RWPE2 (cell line): ENCODE results near the gene VWA2.
A peak's percentile ranks its signal among the peaks of the same experiment; 100 is the strongest.

ENCODE experiments used
- ATAC-seq: fragments of 200-7000 bp; cut with Tn5 transposase; 3 replicates; pipeline ENCODE4 v1.9.1; 2021; ENCODE audit warnings: low read depth
- DNase-seq: peaks from one replicate; pipeline ENCODE4 v3.0.0-alpha.2; 2020; ENCODE audit warnings: low spot score
- H3K27ac ChIP-seq: fragments of 450-650 bp; 2 replicates; pipeline ENCODE4 v1.5.1; 2017; ENCODE audit warnings: mild to moderate bottlenecking; ENCODE audit not compliant: poor library complexity, severe bottlenecking
- H3K27me3 ChIP-seq: fragments of 250-450 bp; sonication (Bioruptor Pico); 2 replicates; pipeline ENCODE4 v1.5.1; 2021; ENCODE audit warnings: mild to moderate bottlenecking, moderate library complexity; ENCODE audit not compliant: insufficient read depth, poor library complexity, severe bottlenecking
- H3K36me3 ChIP-seq: fragments of 250-450 bp; sonication (Bioruptor Pico); 2 replicates; pipeline ENCODE4 v1.5.1; 2020; ENCODE audit warnings: low read depth, mild to moderate bottlenecking, moderate library complexity
- H3K4me1 ChIP-seq: fragments of 250-450 bp; sonication (Bioruptor Pico); 2 replicates; pipeline ENCODE4 v1.5.1; 2021; ENCODE audit warnings: mild to moderate bottlenecking, moderate library complexity; ENCODE audit not compliant: insufficient read depth, poor library complexity, severe bottlenecking
- H3K4me3 ChIP-seq: fragments of 250-450 bp; sonication (Bioruptor Pico); 2 replicates; pipeline ENCODE4 v1.5.1; 2021; ENCODE audit warnings: mild to moderate bottlenecking, moderate library complexity; ENCODE audit not compliant: severe bottlenecking
- H3K9me3 ChIP-seq: fragments of 250-450 bp; sonication (Bioruptor Pico); 2 replicates; pipeline ENCODE4 v1.5.1; 2021; ENCODE audit warnings: mild to moderate bottlenecking, moderate library complexity; ENCODE audit not compliant: severe bottlenecking
- CTCF ChIP-seq: fragments of 450-650 bp; IDR thresholded peaks from one replicate; pipeline ENCODE4 v1.5.1; 2017; ENCODE audit warnings: mild to moderate bottlenecking, moderate library complexity; ENCODE audit not compliant: poor library complexity, severe bottlenecking

The VWA2 gene

GRCh38 chr10:114335614-114336013, 96.6 kb downstream of the VWA2 start:
- Histone ChIP-seq H3K27me3 (no peaks in the 10 kb centered on the region), H3K27ac (no peak overlapping the region), H3K4me3 (no peak overlapping the region), H3K4me1 (peaks cover 8% of the 10 kb centered on the region), H3K9me3 (no peaks in the 10 kb centered on the region), H3K36me3 (no peaks in the 10 kb centered on the region)
- ATAC-seq (no peak), DNase-seq (no peak)
- TF ChIP-seq CTCF, result no peak

GRCh38 chr10:114336823-114337509, 97.9 kb downstream of the VWA2 start:
- Histone ChIP-seq H3K27me3 (no peaks in the 10 kb centered on the region), H3K4me1 (peaks cover 8% of the 10 kb centered on the region), H3K27ac (no peak overlapping the region), H3K4me3 (no peak overlapping the region), H3K9me3 (no peaks in the 10 kb centered on the region), H3K36me3 (no peaks in the 10 kb centered on the region)
- no peak for DNase-seq
- peak; percentile 65; the same call in 2 of the 3 replicates for ATAC-seq
- TF ChIP-seq CTCF, result no peak

DNA sequence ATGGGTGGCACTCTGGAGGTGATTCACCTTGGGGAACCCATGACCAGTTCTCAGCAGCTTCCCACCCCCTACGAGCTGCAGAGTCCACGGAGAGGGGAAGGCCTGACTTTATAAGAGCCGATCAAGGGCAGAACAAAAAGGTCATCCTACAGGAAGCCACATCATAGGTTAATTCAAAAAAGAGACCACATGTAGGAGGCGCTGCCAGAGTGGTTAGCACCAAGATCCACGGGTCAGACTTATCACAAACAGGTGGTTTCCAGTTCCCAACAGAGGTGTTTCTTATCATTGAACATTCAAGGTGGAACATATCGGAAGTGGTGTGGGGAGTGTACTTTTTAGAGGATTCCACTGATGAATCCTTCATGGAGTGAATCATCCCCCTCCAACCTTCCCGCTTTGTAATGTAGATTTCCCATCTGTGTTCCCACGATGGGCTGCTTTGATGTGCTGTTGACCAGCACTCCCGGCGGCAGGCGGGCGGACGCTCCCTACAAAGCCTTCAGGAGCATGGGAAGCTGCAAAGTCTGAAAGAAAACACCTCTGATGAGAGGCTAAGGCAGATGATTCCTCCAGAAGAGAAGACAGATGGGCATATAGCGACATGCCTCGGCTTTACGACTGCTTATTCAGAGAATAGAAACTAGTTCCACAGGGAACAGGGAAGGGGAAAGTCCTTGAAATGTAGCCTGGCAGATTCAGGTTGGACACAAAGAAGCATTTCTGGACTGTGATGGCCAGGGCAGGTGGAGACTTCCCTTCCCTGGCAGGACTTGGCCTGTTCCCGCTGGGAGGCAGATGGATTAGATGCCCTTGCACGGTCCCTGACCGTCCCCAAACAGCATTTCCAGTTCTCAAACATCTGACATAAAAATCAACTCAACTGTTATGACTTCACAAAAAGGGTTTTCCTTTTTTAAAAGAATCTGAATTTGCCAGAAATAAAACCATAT, 98.7 kb downstream of the VWA2 start:
- Histone ChIP-seq H3K4me1 (peaks cover 8% of the 10 kb centered on the region), H3K36me3 (no peaks in the 10 kb centered on the region), H3K27ac (no peak overlapping the region), H3K4me3 (no peak overlapping the region), H3K27me3 (no peaks in the 10 kb centered on the region), H3K9me3 (no peaks in the 10 kb centered on the region)
- ATAC-seq (no peak), DNase-seq (no peak)
- TF ChIP-seq CTCF, result no peak

DNA sequence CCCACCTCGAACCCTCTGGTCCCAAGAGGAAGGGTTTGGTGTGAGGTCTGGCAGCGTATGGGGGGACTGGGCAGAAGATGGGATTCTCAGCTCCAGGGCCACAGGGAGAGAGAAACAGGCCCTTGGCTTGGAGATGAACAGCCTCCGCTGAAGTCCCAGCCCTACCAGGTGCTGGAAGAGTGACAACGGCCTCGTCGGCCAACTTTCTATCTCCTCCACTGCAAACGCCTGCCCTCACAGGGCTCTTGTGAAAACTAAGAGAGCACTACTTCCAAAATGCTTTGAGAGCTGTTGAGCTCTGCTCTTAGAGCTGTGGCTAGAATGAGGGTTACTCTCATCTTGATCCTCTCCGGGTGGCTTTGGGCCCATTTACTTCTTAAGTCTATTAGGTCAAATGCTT, 101.8 kb downstream of the VWA2 start:
- Histone ChIP-seq H3K27me3 (no peaks in the 10 kb centered on the region), H3K9me3 (no peaks in the 10 kb centered on the region), H3K36me3 (no peaks in the 10 kb centered on the region), H3K27ac (no peak overlapping the region), H3K4me1 (peaks cover 8% of the 10 kb centered on the region), H3K4me3 (no peak overlapping the region)
- DNase-seq, result no peak
- TF ChIP-seq CTCF, result no peak
- no peak for ATAC-seq
